SH-SY5Y (cell line): ENCODE measurements around the gene SMARCAL1.

Experiments used
- GATA2 ChIP-seq: IDR thresholded peaks from 2 replicates; pipeline ENCODE4 v1.6.1; 2011; ENCODE audit warnings: mild to moderate bottlenecking, low read depth, low read length
- GATA3 ChIP-seq: IDR thresholded peaks from 2 replicates; pipeline ENCODE4 v1.6.1; 2011; ENCODE audit warnings: low read depth, mild to moderate bottlenecking, low read length, moderate library complexity

GRCh38 chr2:216392018-216392562, 20.2 kb upstream of the SMARCAL1 start:
- no peak for TF ChIP-seq GATA2
- TF ChIP-seq GATA3: no peak
